H1 (cell line): Measurements from ENCODE around the gene CACNA1E. TPM values are rescaled to one million over a fixed set of nuclear protein-coding genes. Genes with fewer than 3 reads are reported as not detected.

Source experiments
- CTCF ChIA-PET: fragments of 300-600 bp; sonication (Branson Sonifier 250); formaldehyde crosslinking; loops from one replicate; lab custom pipeline; 2021; ENCODE audit not compliant: partially characterized antibody; lab: Charles Lee
- POLR2A ChIA-PET: fragments of 300-600 bp; sonication (Branson Sonifier 250); formaldehyde crosslinking; loops from one replicate; lab custom pipeline; 2021; ENCODE audit warnings: inconsistent platforms; ENCODE audit not compliant: partially characterized antibody; lab: Charles Lee
- DNase-seq, 2 experiments: peaks; one replicate each; pipeline versions ENCODE4 v3.0.0 to v3.0.0-alpha.2; 2010 to 2022; ENCODE audit warnings: low spot score in 2 of 2, low read depth in 1 of 2, mixed read lengths in 1 of 2
- FAIRE-seq: peaks from 2 replicates; lab custom pipeline; 2011; peaks lifted over from hg19 to GRCh38; lab: Jason Lieb, UNC
- H2AFZ ChIP-seq: 2 replicates; pipeline ENCODE4 v1.8.1; 2012; ENCODE audit warnings: low read length, inconsistent platforms
- H2AK5ac ChIP-seq: 2 replicates; pipeline ENCODE4 v1.6.1; 2013; ENCODE audit warnings: low read depth, low read length
- H2BK120ac ChIP-seq: replicated peaks from 2 replicates; pipeline ENCODE3; 2013; ENCODE audit warnings: low read depth, low read length, inconsistent platforms
- H2BK12ac ChIP-seq: 2 replicates; pipeline ENCODE4 v1.6.1; 2013; ENCODE audit warnings: low read depth, low read length
- H2BK15ac ChIP-seq: 2 replicates; pipeline ENCODE4 v1.6.1; 2013; ENCODE audit warnings: low read length
- H2BK20ac ChIP-seq: 2 replicates; pipeline ENCODE4 v1.6.1; 2013; ENCODE audit warnings: low read length
- H2BK5ac ChIP-seq: 2 replicates; pipeline ENCODE4 v1.6.1; 2013; ENCODE audit warnings: low read depth, low read length
- H3K14ac ChIP-seq: 2 replicates; pipeline ENCODE4 v1.6.1; 2013; ENCODE audit warnings: inconsistent platforms; ENCODE audit not compliant: insufficient read length
- H3K18ac ChIP-seq: 2 replicates; pipeline ENCODE4 v1.6.1; 2013; ENCODE audit warnings: low read length; ENCODE audit errors: extremely low read depth
- H3K23ac ChIP-seq: 2 replicates; pipeline ENCODE4 v1.6.1; 2013; ENCODE audit warnings: inconsistent platforms; ENCODE audit not compliant: insufficient read length
- H3K23me2 ChIP-seq: 2 replicates; pipeline ENCODE4 v1.6.1; 2013; ENCODE audit warnings: low read depth, low read length
- H3K27ac ChIP-seq: 2 replicates; pipeline ENCODE4 v1.6.1; 2011; ENCODE audit warnings: low read depth, low read length, inconsistent platforms
- H3K27me3 ChIP-seq, 4 experiments: replicated peaks in 1 of 4; 1 replicate in 1 of 4; 2 replicates in 3 of 4; pipeline versions ENCODE4 v1.6.1 to v1.8.1; 2011 to 2013; ENCODE audit warnings: low read length in 3 of 4, mild to moderate bottlenecking in 3 of 4, inconsistent platforms in 2 of 4, mixed read lengths in 2 of 4, moderate library complexity in 1 of 4; ENCODE audit not compliant: control insufficient read depth in 3 of 4, insufficient read depth in 3 of 4; ENCODE audit errors: extremely low read depth in 1 of 4
- H3K36me3 ChIP-seq, 4 experiments: 2 replicates each; pipeline versions ENCODE4 v1.6.1 to v1.8.1; 2011 to 2013; ENCODE audit warnings: mild to moderate bottlenecking in 4 of 4, low read length in 3 of 4, moderate library complexity in 2 of 4, control low read depth in 1 of 4, inconsistent platforms in 1 of 4; ENCODE audit not compliant: insufficient read depth in 4 of 4, control insufficient read depth in 2 of 4
- H3K4ac ChIP-seq: replicated peaks from 2 replicates; pipeline ENCODE3; 2013; ENCODE audit warnings: low read length, low read depth, mixed read lengths, inconsistent platforms; ENCODE audit not compliant: insufficient read length
- H3K4me1 ChIP-seq, 4 experiments: replicated peaks in 1 of 4; 1 replicate in 1 of 4; 2 replicates in 3 of 4; pipeline versions ENCODE4 v1.6.1 to v1.8.1; 2011 to 2013; ENCODE audit warnings: low read length in 3 of 4, inconsistent platforms in 2 of 4, mixed read lengths in 1 of 4; ENCODE audit not compliant: insufficient read depth in 4 of 4, control insufficient read depth in 3 of 4
- H3K4me2 ChIP-seq, 2 experiments: 2 replicates each; pipeline versions ENCODE4 v1.6.1 to v1.8.1; 2011 to 2013; ENCODE audit warnings: low read depth in 2 of 2, low read length in 2 of 2, control low read depth in 1 of 2, inconsistent platforms in 1 of 2, mild to moderate bottlenecking in 1 of 2; ENCODE audit not compliant: insufficient read depth in 1 of 2
- H3K4me3 ChIP-seq, 4 experiments: fragments of 200-600, 300-600 bp in 1 of 4; sonication (generic), shearing (Covaris generic), sonication (Bioruptor Twin) in 1 of 4; 2 replicates each; pipeline versions ENCODE4 v1.5.1 to v1.8.1; 2011 to 2016; ENCODE audit warnings: low read length in 4 of 4, low read depth in 3 of 4, control low read depth in 2 of 4, inconsistent platforms in 2 of 4, mild to moderate bottlenecking in 2 of 4, mixed read lengths in 1 of 4, moderate library complexity in 1 of 4; ENCODE audit not compliant: insufficient read depth in 2 of 4; ENCODE audit errors: extremely low read depth in 1 of 4
- H3K56ac ChIP-seq: replicated peaks from 2 replicates; pipeline ENCODE3; 2013; ENCODE audit warnings: low read depth, mild to moderate bottlenecking, mixed read lengths, low read length, inconsistent platforms; ENCODE audit not compliant: insufficient read length
- H3K79me1 ChIP-seq: 2 replicates; pipeline ENCODE4 v1.6.1; 2013; ENCODE audit warnings: low read depth, low read length, control low read depth
- H3K79me2 ChIP-seq, 2 experiments: 2 replicates each; pipeline versions ENCODE4 v1.6.1 to v1.8.1; 2012 to 2013; ENCODE audit warnings: low read length in 2 of 2, mild to moderate bottlenecking in 2 of 2, inconsistent platforms in 1 of 2; ENCODE audit not compliant: insufficient read depth in 2 of 2, control insufficient read depth in 1 of 2
- H3K9ac ChIP-seq, 4 experiments: replicated peaks in 1 of 4; 1 replicate in 1 of 4; 2 replicates in 3 of 4; pipeline versions ENCODE4 v1.6.1 to v1.8.1; 2011 to 2013; ENCODE audit warnings: low read depth in 3 of 4, low read length in 3 of 4, control low read depth in 2 of 4, mild to moderate bottlenecking in 2 of 4, moderate library complexity in 2 of 4, inconsistent platforms in 1 of 4; ENCODE audit errors: extremely low read depth in 1 of 4
- H3K9me3 ChIP-seq, 2 experiments: 2 replicates each; pipeline versions ENCODE4 v1.6.1 to v1.8.1; 2012 to 2013; ENCODE audit warnings: mild to moderate bottlenecking in 2 of 2, moderate library complexity in 2 of 2, control low read depth in 1 of 2, inconsistent platforms in 1 of 2, low read depth in 1 of 2, low read length in 1 of 2, mixed read lengths in 1 of 2; ENCODE audit not compliant: insufficient read depth in 2 of 2
- H4K20me1 ChIP-seq, 2 experiments: replicated peaks in 1 of 2; 2 replicates each; pipeline versions ENCODE3 to v1.8.1; 2011 to 2013; ENCODE audit warnings: inconsistent platforms in 2 of 2, low read length in 2 of 2, mild to moderate bottlenecking in 1 of 2; ENCODE audit not compliant: insufficient read depth in 2 of 2, control insufficient read depth in 1 of 2
- H4K5ac ChIP-seq: 2 replicates; pipeline ENCODE4 v1.6.1; 2013; ENCODE audit warnings: low read length, low read depth, mixed read lengths, inconsistent platforms; ENCODE audit not compliant: insufficient read length
- H4K8ac ChIP-seq: 2 replicates; pipeline ENCODE4 v1.8.0; 2013; ENCODE audit warnings: mild to moderate bottlenecking, moderate library complexity, low read length, inconsistent platforms; ENCODE audit not compliant: insufficient read depth; ENCODE audit errors: extremely low read depth
- H4K91ac ChIP-seq: replicated peaks from 2 replicates; pipeline ENCODE3; 2013; ENCODE audit warnings: low read length, mixed read lengths, inconsistent platforms; ENCODE audit not compliant: insufficient read length
- BRCA1 ChIP-seq: IDR thresholded peaks from 2 replicates; pipeline ENCODE4 v1.6.1; 2012; ENCODE audit warnings: low read depth, low read length, improper control_type of control experiment
- CTBP2 ChIP-seq: IDR thresholded peaks from 2 replicates; pipeline ENCODE4 v1.7.0; 2011; ENCODE audit warnings: borderline replicate concordance, mild to moderate bottlenecking, moderate library complexity, mixed read lengths, low read length; ENCODE audit not compliant: insufficient read depth, insufficient read length
- EGR1 ChIP-seq: IDR thresholded peaks from 2 replicates; pipeline ENCODE4 v1.6.1; 2011; ENCODE audit warnings: low read depth, low read length, borderline replicate concordance
- HDAC6 ChIP-seq: IDR thresholded peaks from one replicate; pipeline ENCODE4 v1.7.1; 2012; ENCODE audit warnings: low read depth, mild to moderate bottlenecking, inconsistent platforms, low read length, moderate library complexity
- MAFK ChIP-seq: IDR thresholded peaks from 2 replicates; pipeline ENCODE4 v1.6.1; 2012; ENCODE audit warnings: low read depth, mild to moderate bottlenecking, improper control_type of control experiment, low read length
- NRF1 ChIP-seq: IDR thresholded peaks from 2 replicates; pipeline ENCODE4 v1.6.1; 2011; ENCODE audit warnings: mild to moderate bottlenecking, low read depth, low read length, improper control_type of control experiment
- POLR2A ChIP-seq, 2 experiments: IDR thresholded peaks; 1 replicate in 1 of 2; 2 replicates in 1 of 2; pipeline ENCODE4 v1.6.1; 2011; ENCODE audit warnings: low read depth in 2 of 2, low read length in 2 of 2, mild to moderate bottlenecking in 2 of 2; ENCODE audit errors: control extremely low read depth in 1 of 2
- SAP30 ChIP-seq: fragments of 300-600 bp; sonication (generic); IDR thresholded peaks from 2 replicates; pipeline ENCODE4 v1.7.1; 2012; ENCODE audit warnings: low read length, moderate library complexity, mild to moderate bottlenecking, inconsistent platforms; ENCODE audit not compliant: insufficient read depth, insufficient replicate concordance
- SIX5 ChIP-seq: IDR thresholded peaks from 2 replicates; pipeline ENCODE4 v1.6.1; 2011; ENCODE audit warnings: mild to moderate bottlenecking, low read depth, low read length
- SP4 ChIP-seq: IDR thresholded peaks from 2 replicates; pipeline ENCODE4 v1.6.1; 2012; ENCODE audit warnings: low read length, inconsistent platforms
- SUZ12 ChIP-seq: fragments of 200-600 bp; sonication (generic); IDR thresholded peaks from 2 replicates; pipeline ENCODE4 v1.6.1; 2012; ENCODE audit warnings: mild to moderate bottlenecking, inconsistent platforms, low read length, moderate library complexity, mixed read lengths
- WGBS, 2 experiments: shearing (Covaris generic) in 1 of 2; methylation state at CpG; one replicate each; pipeline versions ENCODE4 v1.1.6 to v1.1.7; 2013 to 2015; ENCODE audit warnings: low lambda C conversion rate in 2 of 2, mixed read lengths in 2 of 2, inconsistent platforms in 1 of 2, low coverage in 1 of 2, missing lambda C conversion rate in 1 of 2; ENCODE audit not compliant: insufficient replicate concordance in 2 of 2, insufficient coverage in 1 of 2, insufficient read length in 1 of 2; ENCODE audit errors: extremely low coverage in 1 of 2, missing lambda C conversion rate in 1 of 2; 5-methylcytosine and 5-hydroxymethylcytosine counted together
- polyA plus RNA-seq, 7 experiments: library from polyadenylated mRNA; depleted of rRNA in 3 of 7; stranded (reverse) in 5 of 7; unstranded in 2 of 7; fragments of >200 nt in 5 of 7; fragments of 200-250 nt in 2 of 7; gene quantifications; 1 replicate in 5 of 7; 2 replicates in 1 of 7; 4 replicates in 1 of 7; pipeline versions ENCODE4 v1.2.1 to v1.2.3, GENCODE V29; 2011 to 2013; ENCODE audit warnings: missing spikeins in 2 of 7, mixed read lengths in 2 of 7
- total RNA-seq: library from RNA; stranded (reverse); fragmentation: NEBNext Ultra II Directional; extraction: Animal tissue kit (Norgen Biotek cat#: 25700); gene quantifications from 2 replicates; pipeline ENCODE4 v1.2.1, GENCODE V29; 2021
- TF ChIP-seq, protein P1 (sequence below): IDR thresholded peaks from 2 replicates; pipeline ENCODE4 v1.6.1; 2011; ENCODE audit warnings: low read depth, mild to moderate bottlenecking, low read length; ENCODE audit not compliant: insufficient read depth
- TF ChIP-seq, protein P2 (sequence below): IDR thresholded peaks from 2 replicates; pipeline ENCODE4 v1.6.1; 2012; ENCODE audit warnings: low read length, inconsistent platforms

The CACNA1E gene
- total and polyA plus RNA-seq, 2 of the 8 experiments (the other 6 are each of a cell fraction or from before 2014, with no cell fraction given) = 0.98 to 1.3 TPM

DNA sequence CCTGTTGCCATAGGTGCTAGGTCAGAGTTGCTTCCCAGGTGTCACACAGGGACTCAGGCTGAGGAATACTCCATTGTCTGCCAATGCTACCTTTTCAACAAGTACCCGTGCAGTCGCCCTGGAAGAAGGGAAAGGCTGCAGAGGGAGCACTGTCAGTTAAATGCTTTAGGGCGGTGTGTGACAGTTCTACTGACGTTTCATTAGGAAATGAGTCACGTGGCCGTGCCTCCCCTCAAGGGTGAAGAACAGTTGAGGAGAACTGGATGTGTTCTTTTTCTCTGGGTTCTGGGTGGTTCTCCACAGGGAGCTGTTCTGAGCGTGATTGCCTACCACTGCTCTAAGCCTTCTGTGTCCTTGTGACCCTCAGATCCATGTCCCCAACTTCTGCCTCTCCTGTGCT lies 197.6 kb downstream of the CACNA1E start:
- WGBS, 2 experiments = 87% methylated on average over 7 of the region's 7 CpGs; no CpG with 5 or more reads in 1 of the 2 experiments
- Histone ChIP-seq H3K14ac (no peak overlapping the region), H3K4me2 (no peak overlapping the region), H4K20me1 (no peaks in the 10 kb centered on the region), H3K4me1 (no peaks in the 10 kb centered on the region), H3K18ac (no peak overlapping the region), H2BK15ac (no peak overlapping the region), H3K36me3 (no peaks in the 10 kb centered on the region), H3K79me2 (no peaks in the 10 kb centered on the region), H3K23ac (no peak overlapping the region), H3K9me3 (no peaks in the 10 kb centered on the region), H2AK5ac (no peak overlapping the region), H3K23me2 (no peaks in the 10 kb centered on the region), H3K9ac (no peak overlapping the region), H2BK5ac (no peak overlapping the region), H2BK12ac (no peak overlapping the region), H3K27ac (no peak overlapping the region), H2BK120ac (no peak overlapping the region), H4K91ac (no peak overlapping the region), H4K5ac (no peak overlapping the region), H3K27me3 (no peaks in the 10 kb centered on the region), H2BK20ac (no peak overlapping the region), H3K4ac (no peak overlapping the region), H3K79me1 (no peaks in the 10 kb centered on the region), H3K4me3 (no peak overlapping the region), H3K56ac (no peak overlapping the region), H2AFZ (no peak overlapping the region), H4K8ac (no peak overlapping the region)
- ChIA-PET POLR2A (no interaction called here), CTCF (interaction anchor here (1.4 to 3.7 kb wide), 2 partner anchors 202 to 256 kb away, joined by 5 to 11 read pairs; no protein-coding TSS in a partner anchor)
- FAIRE-seq (no peak), DNase-seq (no peak)
- TF ChIP-seq MAFK (no peak), EGR1 (no peak), POLR2A (IDR thresholded peaks at IDR 0.05; ENCODE audit: control extremely low read depth in 1 of 2, low read depth in 2 of 2, low read length in 2 of 2) (no peak), HDAC6 (no peak), SUZ12 (no peak), BRCA1 (no peak), SAP30 (no peak), CTBP2 (no peak), NRF1 (no peak), SIX5 (no peak), SP4 (no peak)
- TF ChIP-seq, protein P1, sequence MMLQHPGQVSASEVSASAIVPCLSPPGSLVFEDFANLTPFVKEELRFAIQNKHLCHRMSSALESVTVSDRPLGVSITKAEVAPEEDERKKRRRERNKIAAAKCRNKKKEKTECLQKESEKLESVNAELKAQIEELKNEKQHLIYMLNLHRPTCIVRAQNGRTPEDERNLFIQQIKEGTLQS = no peak
- TF ChIP-seq, protein P2, sequence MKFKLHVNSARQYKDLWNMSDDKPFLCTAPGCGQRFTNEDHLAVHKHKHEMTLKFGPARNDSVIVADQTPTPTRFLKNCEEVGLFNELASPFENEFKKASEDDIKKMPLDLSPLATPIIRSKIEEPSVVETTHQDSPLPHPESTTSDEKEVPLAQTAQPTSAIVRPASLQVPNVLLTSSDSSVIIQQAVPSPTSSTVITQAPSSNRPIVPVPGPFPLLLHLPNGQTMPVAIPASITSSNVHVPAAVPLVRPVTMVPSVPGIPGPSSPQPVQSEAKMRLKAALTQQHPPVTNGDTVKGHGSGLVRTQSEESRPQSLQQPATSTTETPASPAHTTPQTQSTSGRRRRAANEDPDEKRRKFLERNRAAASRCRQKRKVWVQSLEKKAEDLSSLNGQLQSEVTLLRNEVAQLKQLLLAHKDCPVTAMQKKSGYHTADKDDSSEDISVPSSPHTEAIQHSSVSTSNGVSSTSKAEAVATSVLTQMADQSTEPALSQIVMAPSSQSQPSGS = no peak
